Right atrium auricular region (tissue), 2 donors: Measurements from ENCODE around the gene SSU72. TPM values are rescaled to one million over a fixed set of nuclear protein-coding genes. Genes with fewer than 3 reads are reported as not detected.
"Not testable (repeated sequence)": the region's sequence is repeated elsewhere in the genome, so short reads cannot be mapped to it uniquely, and the experiment has no call there.

Experiments
- DNase-seq: peaks from one replicate; pipeline ENCODE4 v3.0.0-alpha.2; 2019; ENCODE audit warnings: low spot score
- H3K27ac ChIP-seq, 2 donors: fragments of 200-600 bp; sonication (generic); 1 replicate in 1 of 2; 2 replicates in 1 of 2; pipeline ENCODE4 v1.5.1; 2016 to 2019
- H3K27me3 ChIP-seq, 2 donors: fragments of 200-600 bp; sonication (generic); one replicate each; pipeline versions ENCODE4 v1.5.1 to v1.6.0; 2017 to 2019
- H3K36me3 ChIP-seq: fragments of 200-600 bp; sonication (generic); one replicate; pipeline ENCODE4 v1.5.1; 2016
- H3K4me1 ChIP-seq, 2 donors: fragments of 200-600 bp; sonication (generic); one replicate each; pipeline versions ENCODE4 v1.5.1 to v1.6.0; 2017 to 2019
- H3K4me3 ChIP-seq, 2 donors: fragments of 200-600 bp; sonication (generic); 1 replicate in 1 of 2; 2 replicates in 1 of 2; pipeline ENCODE4 v1.5.1; 2017 to 2019; ENCODE audit warnings: mild to moderate bottlenecking in 1 of 2, moderate library complexity in 1 of 2
- H3K9me3 ChIP-seq, 2 donors: fragments of 200-600 bp; sonication (generic); one replicate each; pipeline ENCODE4 v1.5.1; 2019
- CTCF ChIP-seq, 2 donors: fragments of 200-600 bp; sonication (generic); IDR thresholded peaks; one replicate each; pipeline ENCODE4 v1.5.1; 2019; ENCODE audit warnings: antibody characterized with exemption in 2 of 2
- total RNA-seq, 2 donors: library from RNA; depleted of rRNA; stranded (reverse); fragments of >200 nt; gene quantifications; one replicate each; pipeline ENCODE4 v1.1.0, GENCODE V29; 2016

SSU72 gene
- total RNA-seq, 2 donors from 2014 or later, result 98.3 to 121 TPM

- Histone ChIP-seq H3K36me3 (peaks cover 48% of the 10 kb centered on the region), H3K4me3 (no peak overlapping the region), H3K27me3 (no peaks in the 10 kb centered on the region), H3K27ac (peak overlapping the region in 1 of 2 donors; percentile 32), H3K9me3 (no peaks in the 10 kb centered on the region), H3K4me1 (peaks cover 0 to 13% of the 10 kb centered on the region in 2 donors)
- DNase-seq, result no peak
- TF ChIP-seq CTCF (IDR thresholded peaks at IDR 0.05), result no peak
Measured at GRCh38 chr1:1561801-1562470, 12.7 kb downstream of the SSU72 start.

GRCh38 chr1:1560178-1560577 is 14.5 kb downstream of the SSU72 start:
- TF ChIP-seq CTCF (IDR thresholded peaks at IDR 0.05), result no peak
- Histone ChIP-seq H3K4me3 (no peak overlapping the region), H3K4me1 (peaks cover 0 to 10% of the 10 kb centered on the region in 2 donors), H3K36me3 (peaks cover 48% of the 10 kb centered on the region), H3K9me3 (no peaks in the 10 kb centered on the region), H3K27ac (no peak overlapping the region), H3K27me3 (no peaks in the 10 kb centered on the region)
- no peak for DNase-seq

- Histone ChIP-seq H3K4me1 (peaks cover 0 to 16% of the 10 kb centered on the region in 2 donors), H3K9me3 (no peaks in the 10 kb centered on the region), H3K27ac (no peak overlapping the region), H3K4me3 (no peak overlapping the region), H3K27me3 (no peaks in the 10 kb centered on the region), H3K36me3 (peaks cover 40% of the 10 kb centered on the region)
- no peak for DNase-seq
- no peak for TF ChIP-seq CTCF (IDR thresholded peaks at IDR 0.05)
Measured at GRCh38 chr1:1559066-1559465, 15.6 kb downstream of the SSU72 start.

- no peak for TF ChIP-seq CTCF (IDR thresholded peaks at IDR 0.05)
- Histone ChIP-seq H3K36me3 (peaks cover 35% of the 10 kb centered on the region), H3K4me1 (peaks cover 0 to 11% of the 10 kb centered on the region in 2 donors), H3K27ac (no peak overlapping the region), H3K9me3 (no peaks in the 10 kb centered on the region), H3K4me3 (no peak overlapping the region), H3K27me3 (no peaks in the 10 kb centered on the region)
- no peak for DNase-seq
Measured at GRCh38 chr1:1558591-1558990, 16.1 kb downstream of the SSU72 start.

GRCh38 chr1:1557688-1558087 is 17.0 kb downstream of the SSU72 start:
- H3K36me3 ChIP-seq, result peaks cover 26% of the 10 kb centered on the region
- H3K27me3 ChIP-seq, H3K9me3 ChIP-seq, DNase-seq, H3K27ac ChIP-seq, H3K4me3 ChIP-seq: not testable (repeated sequence)
- H3K4me1 ChIP-seq, result peaks cover 0 to 10% of the 10 kb centered on the region in 2 donors

- H3K36me3 ChIP-seq, result peaks cover 19% of the 10 kb centered on the region
- not testable (repeated sequence) for H3K27me3 ChIP-seq, H3K27ac ChIP-seq
Measured at GRCh38 chr1:1556961-1557360, 17.7 kb downstream of the SSU72 start.

GRCh38 chr1:1556505-1556904 is 18.2 kb downstream of the SSU72 start:
- no peak overlapping the region for H3K4me3 ChIP-seq
- no peaks in the 10 kb centered on the region for H3K27me3 ChIP-seq
- DNase-seq, result no peak
- TF ChIP-seq CTCF (IDR thresholded peaks at IDR 0.05), result no peak
- peaks cover 15% of the 10 kb centered on the region for H3K36me3 ChIP-seq
- H3K9me3 ChIP-seq, result no peaks in the 10 kb centered on the region
- peaks cover 0 to 10% of the 10 kb centered on the region in 2 donors for H3K4me1 ChIP-seq
- H3K27ac ChIP-seq, result no peak overlapping the region

More at GRCh38 chr1:1556961-1557360, 17.7 kb downstream of the SSU72 start:
- H3K9me3 ChIP-seq, DNase-seq, H3K4me3 ChIP-seq: not testable (repeated sequence)
- H3K4me1 ChIP-seq, result peaks cover 0 to 10% of the 10 kb centered on the region in 2 donors
